PC-3 (cell line): Measurements from ENCODE around the gene GATA6. TPM values are rescaled to one million over a fixed set of nuclear protein-coding genes. Genes with fewer than 3 reads are reported as not detected.

Experiments
- ATAC-seq: fragments of 200-7000 bp; cut with Tn5 transposase; 2 replicates; pipeline ENCODE4 v1.9.1; 2020; ENCODE audit warnings: mild to moderate bottlenecking, moderate library complexity
- BruUV-seq: library from RNA; stranded (reverse); fragments of 400-500 nt; replicated peaks from 2 replicates; lab custom pipeline; 2021; lab: Mats Ljungman, UMichigan
- CTCF ChIA-PET: fragments of 300-600 bp; sonication (Branson Sonifier 250); formaldehyde crosslinking; loops from one replicate; lab custom pipeline; 2022; ENCODE audit warnings: antibody characterized with exemption; lab: Charles Lee
- POLR2A ChIA-PET: fragments of 300-600 bp; sonication (Branson Sonifier 250); formaldehyde crosslinking; loops from one replicate; lab custom pipeline; 2022; ENCODE audit warnings: antibody characterized with exemption; ENCODE audit not compliant: unreplicated experiment; lab: Charles Lee
- DNase-seq: peaks from one replicate; pipeline ENCODE4 v3.0.0-alpha.2; 2015
- H2AFZ ChIP-seq: fragments of 300-600 bp; sonication (generic); 2 replicates; pipeline ENCODE4 v1.6.0; 2016; ENCODE audit warnings: antibody characterized with exemption, low read length
- H3F3A ChIP-seq: fragments of 300-600 bp; sonication (generic); one replicate; pipeline ENCODE4 v1.6.0; 2017; ENCODE audit warnings: antibody characterized with exemption, low read length, control low read depth, mild to moderate bottlenecking; ENCODE audit not compliant: unreplicated experiment
- H3K27ac ChIP-seq: fragments of 300-600 bp; sonication (generic); 2 replicates; pipeline ENCODE4 v1.5.1; 2016; ENCODE audit warnings: mild to moderate bottlenecking, low read length
- H3K27me3 ChIP-seq: fragments of 300-600 bp; sonication (generic); 2 replicates; pipeline ENCODE4 v1.6.1; 2016; ENCODE audit warnings: low read length, mixed read lengths
- H3K36me3 ChIP-seq: fragments of 300-600 bp; sonication (generic); 2 replicates; pipeline ENCODE4 v1.6.1; 2016; ENCODE audit warnings: low read depth, mixed run types, low read length, mixed read lengths
- H3K4me1 ChIP-seq: fragments of 300-600 bp; sonication (generic); 2 replicates; pipeline ENCODE4 v1.5.1; 2016; ENCODE audit warnings: low read length; ENCODE audit not compliant: insufficient read depth
- H3K4me2 ChIP-seq: fragments of 300-600 bp; sonication (generic); 2 replicates; pipeline ENCODE4 v1.6.0; 2016; ENCODE audit warnings: low read length
- H3K4me3 ChIP-seq: fragments of 300-600 bp; sonication (generic); 2 replicates; pipeline ENCODE4 v1.5.1; 2016; ENCODE audit warnings: mild to moderate bottlenecking, low read length, mixed read lengths
- H3K79me2 ChIP-seq: fragments of 300-600 bp; sonication (generic); 2 replicates; pipeline ENCODE4 v1.6.1; 2017; ENCODE audit warnings: low read length, mixed read lengths
- H3K9ac ChIP-seq: fragments of 300-600 bp; sonication (generic); 2 replicates; pipeline ENCODE4 v1.6.0; 2016; ENCODE audit warnings: mild to moderate bottlenecking, low read length
- H3K9me2 ChIP-seq: fragments of 300-600 bp; sonication (generic); replicated peaks from 2 replicates; pipeline ENCODE4 v1.6.1; 2016; ENCODE audit warnings: mixed run types, low read length, mixed read lengths
- H3K9me3 ChIP-seq: fragments of 300-600 bp; sonication (generic); 2 replicates; pipeline ENCODE4 v1.6.1; 2016; ENCODE audit warnings: low read length, mixed read lengths
- H4K20me1 ChIP-seq: fragments of 300-600 bp; sonication (generic); 2 replicates; pipeline ENCODE4 v1.6.1; 2016; ENCODE audit warnings: low read length, mixed read lengths
- EZH2 ChIP-seq: fragments of 300-600 bp; sonication (generic); IDR thresholded peaks from one replicate; pipeline ENCODE4 v1.6.1; 2017; ENCODE audit warnings: antibody characterized with exemption, mild to moderate bottlenecking, low read length; ENCODE audit not compliant: unreplicated experiment
- EZH2phosphoT487 ChIP-seq: fragments of 300-600 bp; sonication (generic); IDR thresholded peaks from 2 replicates; pipeline ENCODE4 v1.6.1; 2018; ENCODE audit warnings: mild to moderate bottlenecking, antibody characterized with exemption, low read length, borderline replicate concordance
- intact Hi-C: fragments of 100-400 bp; cut with micrococcal nuclease; formaldehyde crosslinking; loops from 2 replicates; pipeline ENCODE4 v1.9.0; 2023
- total RNA-seq: library from RNA; depleted of rRNA; stranded (reverse); fragments of >200 nt; gene quantifications from 2 replicates; pipeline ENCODE4 v1.2.3, GENCODE V29; 2014
- TF ChIP-seq, protein P1 (sequence below): fragments of 300-600 bp; sonication (generic); conservative IDR thresholded peaks from 2 replicates; pipeline ENCODE4 v1.5.1; 2017; ENCODE audit warnings: antibody characterized with exemption, low read depth, mild to moderate bottlenecking, low read length

GATA6 gene
- total RNA-seq, 1 experiment from 2014 or later: 19.4 TPM

DNA sequence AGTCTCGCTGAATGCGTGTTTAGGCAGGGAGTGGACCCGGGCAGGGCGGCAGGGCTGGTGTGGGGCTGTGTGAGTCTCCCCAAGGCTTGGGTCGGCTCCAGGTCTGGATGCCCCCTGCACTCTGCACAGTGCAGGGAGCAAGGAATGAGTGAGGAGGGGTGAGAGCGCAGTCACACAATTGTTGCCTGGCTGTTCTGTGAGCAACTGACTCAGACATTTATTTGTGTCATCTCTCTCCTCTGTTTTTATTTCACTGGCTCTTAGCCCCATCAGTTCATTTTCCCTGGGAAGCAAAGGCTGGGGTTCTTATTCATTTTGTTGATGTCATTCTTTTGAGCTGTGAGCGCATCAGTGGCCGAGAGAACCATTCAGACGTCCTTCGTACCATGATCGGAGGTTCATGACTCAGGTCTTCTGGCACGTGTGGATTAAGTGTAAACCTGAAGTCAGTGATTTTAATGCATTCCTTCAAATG is 61.1 kb downstream of the GATA6 start:
- H3K27me3 ChIP-seq: no peaks in the 10 kb centered on the region
- H3K9me2 ChIP-seq: no peaks in the 10 kb centered on the region
- H3K9me3 ChIP-seq: no peaks in the 10 kb centered on the region
- DNase-seq: peak; percentile 30
- no peak overlapping the region for H2AFZ ChIP-seq
- TF ChIP-seq EZH2 (no peak), EZH2phosphoT487 (no peak)
- TF ChIP-seq, protein P1, sequence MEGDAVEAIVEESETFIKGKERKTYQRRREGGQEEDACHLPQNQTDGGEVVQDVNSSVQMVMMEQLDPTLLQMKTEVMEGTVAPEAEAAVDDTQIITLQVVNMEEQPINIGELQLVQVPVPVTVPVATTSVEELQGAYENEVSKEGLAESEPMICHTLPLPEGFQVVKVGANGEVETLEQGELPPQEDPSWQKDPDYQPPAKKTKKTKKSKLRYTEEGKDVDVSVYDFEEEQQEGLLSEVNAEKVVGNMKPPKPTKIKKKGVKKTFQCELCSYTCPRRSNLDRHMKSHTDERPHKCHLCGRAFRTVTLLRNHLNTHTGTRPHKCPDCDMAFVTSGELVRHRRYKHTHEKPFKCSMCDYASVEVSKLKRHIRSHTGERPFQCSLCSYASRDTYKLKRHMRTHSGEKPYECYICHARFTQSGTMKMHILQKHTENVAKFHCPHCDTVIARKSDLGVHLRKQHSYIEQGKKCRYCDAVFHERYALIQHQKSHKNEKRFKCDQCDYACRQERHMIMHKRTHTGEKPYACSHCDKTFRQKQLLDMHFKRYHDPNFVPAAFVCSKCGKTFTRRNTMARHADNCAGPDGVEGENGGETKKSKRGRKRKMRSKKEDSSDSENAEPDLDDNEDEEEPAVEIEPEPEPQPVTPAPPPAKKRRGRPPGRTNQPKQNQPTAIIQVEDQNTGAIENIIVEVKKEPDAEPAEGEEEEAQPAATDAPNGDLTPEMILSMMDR: no peak
- no peak overlapping the region for H3K4me3 ChIP-seq
- no peaks in the 10 kb centered on the region for H3K79me2 ChIP-seq
- ChIA-PET POLR2A (no interaction called here), CTCF (no interaction called here)
- ATAC-seq: no peak; the same call in 1 of the 2 replicates
- no peak overlapping the region for H3K9ac ChIP-seq
- no peak overlapping the region for H3K27ac ChIP-seq
- no peaks in the 10 kb centered on the region for H3F3A ChIP-seq
- H3K4me1 ChIP-seq: peaks cover 9% of the 10 kb centered on the region
- H3K36me3 ChIP-seq: no peaks in the 10 kb centered on the region
- no peak overlapping the region for H3K4me2 ChIP-seq
- no TSS peak for BruUV-seq
- no peaks in the 10 kb centered on the region for H4K20me1 ChIP-seq
- intact Hi-C loops: no loop called here

- ChIA-PET POLR2A (no interaction called here), CTCF (no interaction called here)
- TF ChIP-seq, protein P1: no peak
- no peak for TF ChIP-seq EZH2phosphoT487
- no peak for TF ChIP-seq EZH2
- peaks cover 9% of the 10 kb centered on the region for H3K4me1 ChIP-seq
- DNase-seq (no peak), ATAC-seq (no peak)
- H3K9me2 ChIP-seq: no peaks in the 10 kb centered on the region
- H3K27me3 ChIP-seq: no peaks in the 10 kb centered on the region
- BruUV-seq: no TSS peak
- intact Hi-C loops: no loop called here
- H3K79me2 ChIP-seq: no peaks in the 10 kb centered on the region
- no peak overlapping the region for H3K4me3 ChIP-seq
- H3K36me3 ChIP-seq: no peaks in the 10 kb centered on the region
- no peak overlapping the region for H2AFZ ChIP-seq
- no peak overlapping the region for H3K4me2 ChIP-seq
- no peaks in the 10 kb centered on the region for H3F3A ChIP-seq
- H3K9ac ChIP-seq: no peak overlapping the region
- no peaks in the 10 kb centered on the region for H4K20me1 ChIP-seq
- no peak overlapping the region for H3K27ac ChIP-seq
- H3K9me3 ChIP-seq: no peaks in the 10 kb centered on the region
Measured at GRCh38 chr18:22233266-22233665, 63.9 kb downstream of the GATA6 start.

DNA sequence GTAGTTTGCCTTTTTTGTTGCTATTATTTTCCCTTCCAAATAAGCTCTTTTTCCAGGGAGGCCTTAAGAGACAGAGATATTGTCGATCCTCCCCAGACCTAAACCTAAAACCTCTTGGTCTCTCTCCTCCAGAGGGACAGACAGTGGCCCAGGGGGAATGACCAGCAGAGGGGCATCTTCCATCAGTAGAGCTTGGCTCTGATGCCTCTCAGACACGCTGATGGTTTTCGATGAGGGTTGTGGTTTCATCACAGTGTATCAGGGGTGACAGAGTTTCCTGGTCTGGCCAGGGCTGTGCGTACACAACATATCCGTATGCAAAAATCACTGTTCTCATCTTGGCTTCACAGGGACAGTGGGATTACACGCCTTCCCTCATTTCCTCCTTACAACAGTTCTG is 68.6 kb downstream of the GATA6 start:
- no peaks in the 10 kb centered on the region for H3K36me3 ChIP-seq

More for the DNA sequence above, 68.6 kb downstream of the GATA6 start:
- H3K9ac ChIP-seq: no peak overlapping the region
- no peak overlapping the region for H3K4me2 ChIP-seq
- ChIA-PET CTCF (no interaction called here), POLR2A (no interaction called here)
- no peaks in the 10 kb centered on the region for H3F3A ChIP-seq
- TF ChIP-seq EZH2 (no peak), EZH2phosphoT487 (no peak)
- TF ChIP-seq, protein P1: no peak
- no peaks in the 10 kb centered on the region for H3K27me3 ChIP-seq
- no peak overlapping the region for H2AFZ ChIP-seq
- H3K4me1 ChIP-seq: no peaks in the 10 kb centered on the region
- no peaks in the 10 kb centered on the region for H3K9me2 ChIP-seq
- no peak overlapping the region for H3K4me3 ChIP-seq
- BruUV-seq: no TSS peak
- DNase-seq (no peak), ATAC-seq (no peak)
- no peaks in the 10 kb centered on the region for H4K20me1 ChIP-seq
- no peak overlapping the region for H3K27ac ChIP-seq
- no peaks in the 10 kb centered on the region for H3K79me2 ChIP-seq
- no peaks in the 10 kb centered on the region for H3K9me3 ChIP-seq
- intact Hi-C loops: no loop called here
